Measurements from ENCODE around the gene ZNF814. TPM values are rescaled to one million over a fixed set of nuclear protein-coding genes. Genes with fewer than 3 reads are reported as not detected.

The ZNF814 gene
- total and polyA plus RNA-seq, 7 donors: 4.2 to 13.3 (median 9.2) TPM

DNA sequence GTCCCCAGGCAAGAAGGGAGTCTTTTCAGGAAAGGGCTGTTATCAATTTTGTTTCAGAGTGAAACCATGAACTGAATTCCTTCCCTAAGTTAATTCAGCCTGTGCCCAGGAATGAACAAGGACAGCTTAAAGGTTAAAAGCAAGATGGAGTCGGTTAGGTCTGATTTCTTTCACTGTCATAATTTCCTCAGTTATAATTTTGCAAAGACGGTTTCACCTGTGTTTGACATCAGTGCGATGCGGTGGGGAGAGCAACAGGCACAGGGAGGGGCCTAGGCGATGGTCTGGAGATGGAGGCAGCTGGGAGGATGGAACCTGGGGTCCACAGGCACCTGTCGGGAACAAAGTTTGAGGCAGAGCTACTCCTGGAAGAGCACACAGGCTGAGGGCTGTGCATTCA, 68.2 kb downstream of the ZNF814 start:
- intact Hi-C loops (cut with DNase I): no loop called here
- Histone ChIP-seq H3K27ac (no peak overlapping the region), H3K4me3 (peak overlapping the region; percentile 63 to 90 (median 76))

DNA sequence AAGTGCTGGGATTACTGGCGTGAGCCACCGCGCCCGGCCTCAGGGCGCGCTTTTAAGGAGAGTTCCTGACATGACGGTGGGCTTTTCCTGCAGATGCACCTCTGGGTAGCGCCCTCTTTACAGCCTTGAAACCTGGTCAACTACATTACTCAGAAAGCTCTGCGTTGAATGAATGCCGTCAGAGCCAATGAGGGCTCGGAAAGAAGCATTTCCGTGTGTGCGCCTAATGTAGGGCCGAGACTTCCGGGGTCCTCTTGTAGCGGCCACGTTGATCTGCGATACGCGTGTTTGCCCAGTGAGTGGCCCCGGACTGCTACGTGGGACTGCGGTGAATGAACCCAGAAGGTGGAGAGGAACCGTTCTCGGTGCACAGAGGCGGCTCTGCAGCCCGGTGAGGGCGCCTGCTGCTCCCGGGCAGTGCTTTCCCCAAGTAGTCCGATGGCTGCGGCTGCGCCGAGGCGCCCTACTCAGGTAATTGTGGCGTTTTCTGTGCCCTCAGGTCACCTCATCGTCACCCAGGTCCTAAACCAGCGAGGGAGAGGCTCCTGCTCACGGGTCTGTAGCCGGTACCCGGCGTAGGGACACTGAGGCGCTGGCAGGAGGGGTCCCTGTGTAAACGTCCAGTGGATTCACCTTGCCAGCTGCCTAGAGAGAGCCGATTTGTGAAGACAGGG, 69.2 kb downstream of the ZNF814 start:
- H3K36me3 ChIP-seq: peaks cover 0 to 5% (median 0%) of the 10 kb centered on the region in 4 donors
- no peaks in the 10 kb centered on the region for H3K9me3 ChIP-seq
- H3K4me1 ChIP-seq: peaks cover 0 to 22% (median 17%) of the 10 kb centered on the region in 4 donors
- intact Hi-C loops (cut with DNase I): loop anchor here (5.0 kb wide), 1 partner anchor 72 kb away; the partner anchor contains the start of gene ZNF776
- TF ChIP-seq POLR2A (IDR thresholded peaks at IDR 0.05): peak in 1 of 2 donors; percentile 17
- no peak for TF ChIP-seq EP300 (IDR thresholded peaks at IDR 0.05)
- TF ChIP-seq POLR2AphosphoS5 (IDR thresholded peaks at IDR 0.05): peak; percentile 12 to 68 (median 63)
- TF ChIP-seq, protein P1, sequence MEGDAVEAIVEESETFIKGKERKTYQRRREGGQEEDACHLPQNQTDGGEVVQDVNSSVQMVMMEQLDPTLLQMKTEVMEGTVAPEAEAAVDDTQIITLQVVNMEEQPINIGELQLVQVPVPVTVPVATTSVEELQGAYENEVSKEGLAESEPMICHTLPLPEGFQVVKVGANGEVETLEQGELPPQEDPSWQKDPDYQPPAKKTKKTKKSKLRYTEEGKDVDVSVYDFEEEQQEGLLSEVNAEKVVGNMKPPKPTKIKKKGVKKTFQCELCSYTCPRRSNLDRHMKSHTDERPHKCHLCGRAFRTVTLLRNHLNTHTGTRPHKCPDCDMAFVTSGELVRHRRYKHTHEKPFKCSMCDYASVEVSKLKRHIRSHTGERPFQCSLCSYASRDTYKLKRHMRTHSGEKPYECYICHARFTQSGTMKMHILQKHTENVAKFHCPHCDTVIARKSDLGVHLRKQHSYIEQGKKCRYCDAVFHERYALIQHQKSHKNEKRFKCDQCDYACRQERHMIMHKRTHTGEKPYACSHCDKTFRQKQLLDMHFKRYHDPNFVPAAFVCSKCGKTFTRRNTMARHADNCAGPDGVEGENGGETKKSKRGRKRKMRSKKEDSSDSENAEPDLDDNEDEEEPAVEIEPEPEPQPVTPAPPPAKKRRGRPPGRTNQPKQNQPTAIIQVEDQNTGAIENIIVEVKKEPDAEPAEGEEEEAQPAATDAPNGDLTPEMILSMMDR (IDR thresholded peaks at IDR 0.05): no peak
- H3K4me3 ChIP-seq: peak overlapping the region; percentile 63 to 90 (median 76)
- H3K27me3 ChIP-seq: no peaks in the 10 kb centered on the region
- 0% methylated on average over 44 of the region's 44 CpGs for WGBS, 2 donors
- peak; percentile 89 for DNase-seq
- peak overlapping the region; percentile 72 to 86 (median 81) for H3K27ac ChIP-seq

More for the DNA sequence above, 68.2 kb downstream of the ZNF814 start:
- Histone ChIP-seq H3K27me3 (no peaks in the 10 kb centered on the region), H3K4me1 (peaks cover 0 to 15% (median 12%) of the 10 kb centered on the region in 4 donors), H3K36me3 (peaks cover 0 to 5% (median 0%) of the 10 kb centered on the region in 4 donors), H3K9me3 (no peaks in the 10 kb centered on the region)
- DNase-seq: no peak
- TF ChIP-seq EP300 (IDR thresholded peaks at IDR 0.05) (no peak), POLR2A (IDR thresholded peaks at IDR 0.05) (no peak), POLR2AphosphoS5 (IDR thresholded peaks at IDR 0.05) (no peak)
- TF ChIP-seq, protein P1 (IDR thresholded peaks at IDR 0.05): no peak
- WGBS, 2 donors: 53 to 78% methylated on average over 6 of the region's 6 CpGs

DNA sequence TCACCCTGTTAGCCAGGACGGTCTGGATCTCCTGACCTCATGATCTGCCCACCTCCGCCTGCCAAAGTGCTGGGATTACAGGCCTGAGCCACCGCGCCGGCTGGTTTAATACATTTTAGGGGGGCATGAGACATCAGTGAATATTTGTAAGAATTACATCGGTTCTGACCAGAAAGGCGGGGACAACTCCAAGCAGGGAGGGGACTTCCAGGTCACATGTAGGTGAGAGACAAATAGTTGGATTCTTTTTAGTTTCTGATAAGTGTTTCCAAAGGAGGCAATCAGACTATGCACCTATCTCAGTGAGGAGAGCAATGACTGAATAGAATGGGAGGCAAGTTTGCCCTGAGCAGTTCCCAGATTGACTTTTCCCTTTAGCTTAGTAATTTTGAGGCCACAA, 70.5 kb downstream of the ZNF814 start:
- Histone ChIP-seq H3K27ac (no peak overlapping the region), H3K4me1 (peaks cover 0 to 33% (median 24%) of the 10 kb centered on the region in 4 donors), H3K36me3 (peaks cover 0 to 5% (median 0%) of the 10 kb centered on the region in 4 donors), H3K27me3 (no peaks in the 10 kb centered on the region), H3K9me3 (no peaks in the 10 kb centered on the region), H3K4me3 (no peak overlapping the region)
- no peak for TF ChIP-seq EP300 (IDR thresholded peaks at IDR 0.05)
- TF ChIP-seq, protein P1 (IDR thresholded peaks at IDR 0.05): no peak
- TF ChIP-seq POLR2A (IDR thresholded peaks at IDR 0.05): no peak
- TF ChIP-seq POLR2AphosphoS5 (IDR thresholded peaks at IDR 0.05): no peak
- no peak for DNase-seq
- 93 to 96% methylated on average over 7 of the region's 7 CpGs for WGBS, 2 donors
- intact Hi-C loops (cut with DNase I): loop anchor here (5.0 kb wide), 1 partner anchor 71 kb away; the partner anchor contains the start of gene ZNF776

DNA sequence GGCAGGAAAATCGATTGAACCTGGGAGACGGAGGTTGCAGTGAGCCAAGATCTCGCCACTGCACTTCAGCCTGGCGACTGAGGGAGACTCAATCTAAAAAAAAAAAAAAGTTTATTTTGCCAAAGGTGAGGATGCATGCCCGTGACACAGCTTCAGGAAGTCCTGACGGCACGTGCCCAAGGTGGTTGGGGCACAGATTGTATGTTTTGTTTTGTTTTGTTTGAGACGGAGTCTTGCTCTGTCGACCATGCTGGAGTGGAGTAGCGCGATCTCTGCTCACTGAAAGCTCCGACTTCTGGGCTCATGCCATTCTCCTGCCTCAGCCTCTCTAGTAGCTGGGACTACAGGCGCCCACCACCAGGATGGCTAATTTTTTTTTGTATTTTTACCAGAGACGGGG, 70.9 kb downstream of the ZNF814 start:
- peaks cover 0 to 33% (median 24%) of the 10 kb centered on the region in 4 donors for H3K4me1 ChIP-seq
- no peak for DNase-seq
- H3K4me3 ChIP-seq: no peak overlapping the region
- H3K27ac ChIP-seq: no peak overlapping the region
- intact Hi-C loops (cut with DNase I): loop anchor here (5.0 kb wide), 1 partner anchor 71 kb away; the partner anchor contains the start of gene ZNF776
- no peaks in the 10 kb centered on the region for H3K27me3 ChIP-seq
- 94 to 96% methylated on average over 14 of the region's 14 CpGs for WGBS, 2 donors
- peaks cover 0 to 5% (median 0%) of the 10 kb centered on the region in 4 donors for H3K36me3 ChIP-seq
- H3K9me3 ChIP-seq: no peaks in the 10 kb centered on the region
- TF ChIP-seq POLR2A (IDR thresholded peaks at IDR 0.05): no peak
- no peak for TF ChIP-seq POLR2AphosphoS5 (IDR thresholded peaks at IDR 0.05)
- TF ChIP-seq, protein P1 (IDR thresholded peaks at IDR 0.05): no peak
- TF ChIP-seq EP300 (IDR thresholded peaks at IDR 0.05): no peak
